ENCODE results near the gene TOMM7.

- TF ChIP-seq CTCF (IDR thresholded peaks at IDR 0.05) (no peak), POLR2AphosphoS5 (IDR thresholded peaks at IDR 0.05) (peak in 1 of 2 donors; percentile 48), POLR2A (IDR thresholded peaks at IDR 0.05; ENCODE audit: low read depth) (no peak), EP300 (IDR thresholded peaks at IDR 0.05) (no peak)
These were observed 44.4 kb upstream of the TOMM7 start for GRCh38 chr7:22867003-22867402.
